IMR-90 (cell line): Measurements from ENCODE around the gene ST7.

Experiments
- BHLHE40 ChIP-seq: fragments of 150-350 bp; IDR thresholded peaks from 2 replicates; pipeline ENCODE4 v1.6.1; 2016; ENCODE audit warnings: mild to moderate bottlenecking, low read depth, low read length
- CEBPB ChIP-seq: IDR thresholded peaks from 2 replicates; pipeline ENCODE4 v1.6.1; 2012; ENCODE audit warnings: low read depth, low read length, improper control_type of control experiment
- CHD1 ChIP-seq: IDR thresholded peaks from 2 replicates; pipeline ENCODE4 v1.6.1; 2012; ENCODE audit warnings: low read depth, low read length, improper control_type of control experiment
- CTCF ChIP-seq: conservative IDR thresholded peaks from 2 replicates; pipeline ENCODE4 v1.5.1; 2012; ENCODE audit warnings: mild to moderate bottlenecking, low read depth, low read length, improper control_type of control experiment
- FOS ChIP-seq: fragments of 150-350 bp; IDR thresholded peaks from 2 replicates; pipeline ENCODE4 v1.6.1; 2016; ENCODE audit warnings: low read depth, low read length
- MAFK ChIP-seq: IDR thresholded peaks from 2 replicates; pipeline ENCODE4 v1.6.1; 2012; ENCODE audit warnings: low read depth, low read length, improper control_type of control experiment
- MAZ ChIP-seq: IDR thresholded peaks from 2 replicates; pipeline ENCODE4 v1.6.1; 2012; ENCODE audit warnings: low read depth, mild to moderate bottlenecking, low read length, improper control_type of control experiment, moderate library complexity, borderline replicate concordance
- MXI1 ChIP-seq: IDR thresholded peaks from 2 replicates; pipeline ENCODE4 v1.6.1; 2012; ENCODE audit warnings: low read depth, mild to moderate bottlenecking, low read length, moderate library complexity, borderline replicate concordance
- POLR2A ChIP-seq: IDR thresholded peaks from 2 replicates; pipeline ENCODE4 v1.6.1; 2012; ENCODE audit warnings: mild to moderate bottlenecking, low read depth, low read length
- RAD21 ChIP-seq: IDR thresholded peaks from 2 replicates; pipeline ENCODE4 v1.6.1; 2012; ENCODE audit warnings: low read length, improper control_type of control experiment
- RCOR1 ChIP-seq: IDR thresholded peaks from 2 replicates; pipeline ENCODE4 v1.6.1; 2012; ENCODE audit warnings: mild to moderate bottlenecking, low read length, improper control_type of control experiment; ENCODE audit not compliant: insufficient replicate concordance
- RFX5 ChIP-seq: IDR thresholded peaks from 2 replicates; pipeline ENCODE4 v1.8.0; 2012; ENCODE audit warnings: low read depth, mild to moderate bottlenecking, low read length, moderate library complexity
- SMC3 ChIP-seq: fragments of 150-350 bp; IDR thresholded peaks from 2 replicates; pipeline ENCODE4 v1.6.1; 2016; ENCODE audit warnings: low read depth, mild to moderate bottlenecking, antibody characterized with exemption, low read length, moderate library complexity
- USF2 ChIP-seq: fragments of 150-350 bp; IDR thresholded peaks from 2 replicates; pipeline ENCODE4 v1.6.1; 2017; ENCODE audit warnings: mild to moderate bottlenecking, antibody characterized with exemption, low read length, low read depth

GRCh38 chr7:116966601-116967000 lies 13.3 kb downstream of the ST7 start:
- TF ChIP-seq CTCF (no peak), POLR2A (no peak), MXI1 (no peak), SMC3 (no peak), RCOR1 (no peak), MAZ (no peak), FOS (no peak), USF2 (no peak), RFX5 (no peak), RAD21 (no peak), CEBPB (0 out of 2 replicates have a peak, but pooled peaks have one; percentile 9), MAFK (no peak), BHLHE40 (no peak), CHD1 (no peak)
